Upper lobe of right lung (tissue), 1 donor: ENCODE results near the gene CDH15. TPM values are rescaled to one million over a fixed set of nuclear protein-coding genes. Genes with fewer than 3 reads are reported as not detected.

ENCODE experiments used
- ATAC-seq: fragments of 200-7000 bp; cut with Tn5 transposase; one replicate; pipeline ENCODE4 v1.9.1; 2020; ENCODE audit warnings: mild to moderate bottlenecking, moderate library complexity
- DNase-seq: peaks from one replicate; pipeline ENCODE4 v3.0.0-alpha.2; 2020
- H3K27ac ChIP-seq: fragments of 200-600 bp; one replicate; pipeline ENCODE4 v1.8.0; 2022
- H3K27me3 ChIP-seq: fragments of 200-600 bp; one replicate; pipeline ENCODE4 v1.8.0; 2022; ENCODE audit warnings: mild to moderate bottlenecking
- H3K36me3 ChIP-seq: fragments of 200-600 bp; one replicate; pipeline ENCODE4 v1.8.0; 2022
- H3K4me1 ChIP-seq: fragments of 200-600 bp; one replicate; pipeline ENCODE4 v1.8.0; 2022
- H3K4me3 ChIP-seq: fragments of 200-600 bp; one replicate; pipeline ENCODE4 v1.8.0; 2022; ENCODE audit warnings: mild to moderate bottlenecking
- H3K9me3 ChIP-seq: fragments of 200-600 bp; one replicate; pipeline ENCODE4 v1.8.0; 2022
- intact Hi-C: fragments of 100-400 bp; cut with DNase I; formaldehyde crosslinking; loops from one replicate; pipeline ENCODE4 v1.11.0; 2022
- total RNA-seq: library from RNA; stranded (reverse); fragmentation: NEBNext Ultra II Directional; extraction: Animal tissue kit (Norgen Biotek cat#: 25700); gene quantifications from one replicate; pipeline ENCODE4 v1.2.1, GENCODE V29; 2021
- TF ChIP-seq, protein P1 (sequence below): fragments of 200-600 bp; IDR thresholded peaks from one replicate; pipeline ENCODE4 v1.8.0; 2022; ENCODE audit warnings: antibody characterized with exemption
- donor health status: DM: no; HTN: yes; CAD: no; lungs with severe emphysema.

The CDH15 gene
- total RNA-seq, 1 donor from 2014 or later, result 0.43 TPM

DNA sequence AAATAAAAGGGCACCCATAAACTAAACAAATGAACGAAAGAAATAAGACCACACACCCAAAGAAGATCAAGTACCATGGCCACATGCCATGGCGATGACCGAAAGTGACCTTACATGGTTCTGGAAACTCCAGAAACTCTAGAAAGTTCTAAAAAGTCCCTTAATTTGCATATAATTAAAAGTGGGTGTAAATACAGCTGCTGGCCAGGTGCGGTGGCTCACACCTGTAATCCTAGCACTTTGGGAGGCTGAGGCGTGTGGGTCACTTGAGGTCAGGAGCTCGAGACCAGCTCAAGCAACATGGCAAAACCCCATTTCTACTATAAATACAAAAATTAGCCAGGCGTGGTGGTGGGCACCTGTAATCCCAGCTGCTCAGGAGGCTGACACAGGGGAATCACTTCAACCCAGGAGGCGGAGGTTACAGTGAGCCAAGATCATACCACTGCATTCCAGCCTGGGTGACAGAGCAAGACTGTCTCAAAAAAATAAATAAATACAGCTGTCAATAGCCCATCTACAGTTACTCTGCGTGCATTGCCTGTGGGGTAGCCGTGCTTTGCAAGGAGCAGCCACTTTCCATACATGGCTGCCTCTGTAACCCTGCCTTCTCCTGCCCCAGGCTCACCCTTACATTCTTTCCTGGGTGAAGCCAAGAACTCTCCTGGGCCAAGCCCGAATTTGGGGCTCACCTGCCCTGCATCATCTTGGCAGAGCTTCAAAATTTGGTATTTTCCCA, 38.8 kb downstream of the CDH15 start:
- DNase-seq, result no peak
- no peaks in the 10 kb centered on the region for H3K27me3 ChIP-seq
- no peak overlapping the region for H3K4me3 ChIP-seq
- no peak for ATAC-seq
- no peak overlapping the region for H3K27ac ChIP-seq
- intact Hi-C loops, result loop anchor here (10.0 kb wide), 1 partner anchor 266 kb away; no protein-coding TSS in a partner anchor
- no peaks in the 10 kb centered on the region for H3K36me3 ChIP-seq
- H3K4me1 ChIP-seq, result no peaks in the 10 kb centered on the region
- H3K9me3 ChIP-seq, result no peaks in the 10 kb centered on the region
- TF ChIP-seq, protein P1, sequence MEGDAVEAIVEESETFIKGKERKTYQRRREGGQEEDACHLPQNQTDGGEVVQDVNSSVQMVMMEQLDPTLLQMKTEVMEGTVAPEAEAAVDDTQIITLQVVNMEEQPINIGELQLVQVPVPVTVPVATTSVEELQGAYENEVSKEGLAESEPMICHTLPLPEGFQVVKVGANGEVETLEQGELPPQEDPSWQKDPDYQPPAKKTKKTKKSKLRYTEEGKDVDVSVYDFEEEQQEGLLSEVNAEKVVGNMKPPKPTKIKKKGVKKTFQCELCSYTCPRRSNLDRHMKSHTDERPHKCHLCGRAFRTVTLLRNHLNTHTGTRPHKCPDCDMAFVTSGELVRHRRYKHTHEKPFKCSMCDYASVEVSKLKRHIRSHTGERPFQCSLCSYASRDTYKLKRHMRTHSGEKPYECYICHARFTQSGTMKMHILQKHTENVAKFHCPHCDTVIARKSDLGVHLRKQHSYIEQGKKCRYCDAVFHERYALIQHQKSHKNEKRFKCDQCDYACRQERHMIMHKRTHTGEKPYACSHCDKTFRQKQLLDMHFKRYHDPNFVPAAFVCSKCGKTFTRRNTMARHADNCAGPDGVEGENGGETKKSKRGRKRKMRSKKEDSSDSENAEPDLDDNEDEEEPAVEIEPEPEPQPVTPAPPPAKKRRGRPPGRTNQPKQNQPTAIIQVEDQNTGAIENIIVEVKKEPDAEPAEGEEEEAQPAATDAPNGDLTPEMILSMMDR, result no peak

DNA sequence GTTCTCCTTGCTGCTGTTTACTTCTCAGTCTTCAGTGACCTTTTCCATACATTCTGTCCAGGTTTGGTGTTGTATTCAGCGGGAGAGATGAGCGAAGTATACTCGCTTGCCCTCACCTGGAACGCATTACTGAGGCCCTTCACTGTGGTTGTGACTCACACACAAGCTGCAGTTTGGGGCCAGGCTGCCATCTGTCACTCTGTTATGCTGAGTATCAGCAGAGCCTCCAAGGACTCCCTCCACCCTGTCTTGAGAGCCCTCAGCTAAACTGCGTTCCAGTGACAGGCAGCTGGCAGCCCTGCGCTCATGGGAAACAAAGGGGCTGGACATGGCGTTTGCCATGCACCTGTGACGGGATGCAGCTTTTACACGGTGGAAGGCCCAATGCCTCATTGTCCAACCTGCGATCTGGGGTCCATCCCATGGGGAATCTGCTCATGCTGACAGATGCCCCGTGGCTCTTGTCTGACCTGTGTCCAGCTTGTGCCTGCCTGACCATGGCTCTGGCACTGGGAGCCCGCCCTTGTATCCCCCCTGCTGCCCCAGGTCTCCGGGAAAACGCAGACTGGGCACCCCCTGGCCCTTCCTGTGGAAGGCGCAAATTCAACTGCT, 39.5 kb downstream of the CDH15 start:
- ATAC-seq, result no peak
- H3K27ac ChIP-seq, result no peak overlapping the region

DNA sequence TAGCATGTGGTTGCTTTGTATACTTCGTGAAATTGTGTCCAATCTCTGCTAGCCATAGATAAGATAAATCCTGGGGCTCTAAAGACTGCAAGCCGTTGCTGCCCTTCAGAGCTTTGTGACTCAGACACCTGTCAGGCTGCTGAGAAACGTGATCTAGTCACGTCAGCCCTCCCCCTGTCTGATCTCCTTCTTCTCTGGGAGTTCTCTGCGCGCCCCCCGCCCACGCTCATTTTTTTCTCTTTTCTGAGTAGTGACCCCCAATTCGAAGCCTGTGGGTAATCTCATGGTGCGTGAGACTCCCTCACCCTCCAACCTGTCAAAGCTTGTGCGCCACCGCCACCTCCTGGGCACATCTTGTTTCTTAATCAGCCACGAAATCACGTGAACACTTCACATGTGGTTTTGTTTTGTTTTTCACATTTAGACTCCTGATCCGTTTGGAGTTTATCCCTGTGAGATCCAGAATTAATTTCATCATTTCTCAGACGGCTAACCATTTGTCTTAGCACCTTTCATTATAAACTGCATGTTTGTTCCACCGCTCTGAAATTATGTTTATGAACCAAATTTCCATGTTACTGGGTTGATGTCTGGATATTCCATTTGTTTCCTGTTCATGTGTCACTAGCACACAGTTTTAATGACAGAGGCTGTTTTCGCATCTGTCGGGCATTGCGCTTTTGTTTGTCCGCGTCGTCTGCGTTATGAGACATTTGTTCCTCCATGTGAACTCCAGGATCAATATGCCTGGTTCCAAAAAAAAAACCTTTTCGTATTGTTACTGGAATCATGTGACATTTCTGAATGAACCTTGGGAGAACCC, 45.0 kb downstream of the CDH15 start:
- no peaks in the 10 kb centered on the region for H3K27me3 ChIP-seq
- peak overlapping the region; percentile 93 for H3K27ac ChIP-seq
- ATAC-seq (peak; percentile 81), DNase-seq (peak; percentile 88)
- H3K4me1 ChIP-seq, result peaks cover 23% of the 10 kb centered on the region
- H3K36me3 ChIP-seq, result peaks cover 6% of the 10 kb centered on the region
- H3K9me3 ChIP-seq, result no peaks in the 10 kb centered on the region
- intact Hi-C loops, result loop anchor here (10.0 kb wide), 1 partner anchor 272 kb away; no protein-coding TSS in a partner anchor
- H3K4me3 ChIP-seq, result peak overlapping the region; percentile 72
- TF ChIP-seq, protein P1, result peak; percentile 68

More for the DNA sequence above, 39.5 kb downstream of the CDH15 start:
- Histone ChIP-seq H3K4me3 (no peak overlapping the region), H3K9me3 (no peaks in the 10 kb centered on the region), H3K36me3 (no peaks in the 10 kb centered on the region), H3K4me1 (peaks cover 3% of the 10 kb centered on the region), H3K27me3 (no peaks in the 10 kb centered on the region)
- intact Hi-C loops, result loop anchor here (10.0 kb wide), 1 partner anchor 266 kb away; no protein-coding TSS in a partner anchor
- TF ChIP-seq, protein P1, result no peak
- DNase-seq, result no peak

DNA sequence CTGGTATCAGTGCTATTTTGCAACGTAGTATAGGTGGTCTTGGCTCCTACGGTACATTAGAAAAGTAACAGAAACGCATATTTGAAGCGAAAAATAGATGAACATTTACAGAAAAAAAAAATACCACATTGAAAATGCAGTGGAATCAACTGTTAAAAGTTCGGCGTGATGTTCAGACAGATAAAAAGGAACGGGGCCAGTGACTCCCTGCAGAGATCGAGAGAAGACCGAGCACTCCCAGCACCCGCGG, 45.5 kb downstream of the CDH15 start:
- intact Hi-C loops, result loop anchor here (10.0 kb wide), 1 partner anchor 272 kb away; no protein-coding TSS in a partner anchor
- Histone ChIP-seq H3K9me3 (no peaks in the 10 kb centered on the region), H3K4me1 (peaks cover 23% of the 10 kb centered on the region), H3K4me3 (peak overlapping the region; percentile 72), H3K36me3 (peaks cover 9% of the 10 kb centered on the region), H3K27ac (peak overlapping the region; percentile 93), H3K27me3 (no peaks in the 10 kb centered on the region)
- no peak for ATAC-seq
- no peak for DNase-seq
- TF ChIP-seq, protein P1, result no peak

DNA sequence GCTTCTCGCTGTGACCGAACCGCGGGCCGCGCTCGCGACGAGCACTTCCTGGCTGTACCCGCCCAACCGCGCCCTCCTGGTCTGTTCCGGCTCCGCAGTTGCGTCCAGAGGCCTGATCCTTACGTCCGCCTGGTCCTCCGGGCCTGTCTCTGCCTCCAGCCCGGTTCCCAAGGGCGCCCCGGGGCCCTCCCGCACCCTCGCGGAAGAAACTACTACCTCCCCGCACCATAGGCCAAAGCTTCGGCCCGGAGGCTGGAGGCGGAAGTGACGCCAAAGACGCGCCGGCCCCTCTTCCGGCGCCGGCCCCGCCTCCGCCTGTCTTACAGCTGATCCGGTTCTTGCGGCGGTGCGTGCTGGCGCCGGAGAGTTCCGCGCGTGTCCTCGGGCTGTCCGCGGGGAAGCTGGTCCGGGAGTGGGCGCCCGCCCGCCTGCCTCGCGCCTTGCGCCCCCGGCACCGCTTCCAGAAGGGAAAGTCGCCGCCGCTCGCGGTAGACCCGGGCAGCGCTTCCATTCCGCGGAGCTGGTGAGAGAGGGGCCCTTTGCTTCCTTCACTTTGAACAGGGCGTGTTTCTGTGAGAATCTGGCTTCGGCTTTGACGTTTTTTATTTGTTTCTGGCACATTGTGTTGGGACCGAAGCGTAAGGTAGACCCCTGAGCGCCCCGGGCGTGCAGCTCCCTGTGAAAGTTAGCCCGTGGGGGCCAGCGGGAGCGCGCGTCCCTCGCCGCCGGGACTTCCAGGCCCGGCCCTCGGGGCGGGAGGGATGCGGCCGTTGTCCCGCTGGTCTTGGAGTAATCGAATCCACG, 46.0 kb downstream of the CDH15 start, which contains the start of gene ZNF778:
TSS of gene ZNF778 (plus strand) at position 316 of the 804 bp plus-strand sequence. CDS start 3,425 bp downstream, outside the sequence.
- Histone ChIP-seq H3K27me3 (no peaks in the 10 kb centered on the region), H3K9me3 (no peaks in the 10 kb centered on the region), H3K4me3 (peak within 1 kb of the TSS; percentile 72), H3K36me3 (peaks cover 14% of the 10 kb centered on the region), H3K27ac (peak within 1 kb of the TSS; percentile 93), H3K4me1 (peaks cover 23% of the 10 kb centered on the region)
- ATAC-seq (peak; percentile 97), DNase-seq (peak; percentile 92)
- intact Hi-C loops, result loop anchor here (10.0 kb wide), 1 partner anchor 273 kb away; no protein-coding TSS in a partner anchor
- TF ChIP-seq, protein P1, result no peak
